KOPT-K1 (cell line): Measurements from ENCODE around the gene CCDC92B.
"Not testable (repeated sequence)": the region's sequence is repeated elsewhere in the genome, so short reads cannot be mapped to it uniquely, and the experiment has no call there.

Experiments
- H3K27ac ChIP-seq: fragments of 200-600 bp; sonication (generic); 2 replicates; pipeline ENCODE4 v1.5.1; 2016; ENCODE audit warnings: antibody characterized with exemption, mild to moderate bottlenecking, low read depth, low read length; ENCODE audit not compliant: poor library complexity, severe bottlenecking
- H3K36me3 ChIP-seq: fragments of 200-600 bp; sonication (generic); 2 replicates; pipeline ENCODE4 v1.5.1; 2017; ENCODE audit warnings: antibody characterized with exemption, mild to moderate bottlenecking, low read length, moderate library complexity; ENCODE audit not compliant: insufficient read depth
- H3K9me3 ChIP-seq: fragments of 200-600 bp; sonication (generic); 2 replicates; pipeline ENCODE4 v1.5.1; 2017; ENCODE audit warnings: antibody characterized with exemption, low read length, mild to moderate bottlenecking; ENCODE audit not compliant: insufficient read depth, poor library complexity, severe bottlenecking

The CCDC92B gene

GRCh38 chr17:2682176-2682938 lies 67.1 kb downstream of the CCDC92B start:
- Histone ChIP-seq H3K9me3 (no peaks in the 10 kb centered on the region), H3K36me3 (peaks cover 79% of the 10 kb centered on the region), H3K27ac (no peak overlapping the region)

- no peaks in the 10 kb centered on the region for H3K9me3 ChIP-seq
- H3K36me3 ChIP-seq, result peaks cover 86% of the 10 kb centered on the region
- no peak overlapping the region for H3K27ac ChIP-seq
Observed at GRCh38 chr17:2681650-2682049, 67.8 kb downstream of the CCDC92B start.

- Histone ChIP-seq H3K36me3 (peaks cover 93% of the 10 kb centered on the region), H3K9me3 (no peaks in the 10 kb centered on the region), H3K27ac (no peak overlapping the region)
Observed at GRCh38 chr17:2680961-2681360, 68.5 kb downstream of the CCDC92B start.

GRCh38 chr17:2679247-2679646 lies 70.2 kb downstream of the CCDC92B start:
- not testable (repeated sequence) for H3K9me3 ChIP-seq, H3K27ac ChIP-seq
- H3K36me3 ChIP-seq, result peaks cover 99% of the 10 kb centered on the region
